ENCODE measurements around the gene RABEP2. TPM values are rescaled to one million over a fixed set of nuclear protein-coding genes. Genes with fewer than 3 reads are reported as not detected.

RABEP2 gene
- total and polyA plus RNA-seq, 9 of the 15 experiments (the other 6 are each of a cell fraction or from before 2014, with no cell fraction given) = 0.15 to 13.4 (median 3.5) TPM

DNA sequence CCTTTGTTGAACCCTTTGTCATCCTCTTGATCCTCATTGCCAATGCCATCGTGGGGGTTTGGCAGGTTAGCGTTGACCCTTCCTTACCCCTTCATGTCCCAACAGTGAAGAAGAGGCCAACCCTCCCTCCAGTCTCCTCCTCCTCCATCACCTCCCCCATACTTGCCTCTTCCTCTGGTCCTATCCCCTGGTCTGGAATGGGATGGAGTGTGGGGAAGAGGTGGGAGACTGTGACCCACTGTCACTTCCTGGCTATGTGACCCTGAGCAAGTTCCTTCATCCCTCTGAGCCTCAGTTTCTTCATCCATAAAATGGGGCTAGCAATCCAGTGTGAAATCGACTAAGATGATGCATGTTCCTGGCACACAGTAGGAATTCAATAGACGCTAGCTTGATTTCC lies 44.1 kb downstream of the RABEP2 start (continued):
- TF ChIP-seq HMBOX1 (IDR thresholded peaks at IDR 0.05) (no peak), ZNF75A (CRISPR knock-in tag; IDR thresholded peaks at IDR 0.05) (no peak), CBX1 (IDR thresholded peaks at IDR 0.05; ENCODE audit: low read depth) (peak; percentile 88; the same call in 1 of the 2 replicates), RBM25 (IDR thresholded peaks at IDR 0.05; ENCODE audit: low read depth, low read length, severe bottlenecking) (peak; percentile 97), PHB2 (IDR thresholded peaks at IDR 0.05; ENCODE audit: low read depth) (no peak), ZNF3 (CRISPR knock-in tag; IDR thresholded peaks at IDR 0.05) (no peak), PHF8 (IDR thresholded peaks at IDR 0.05; ENCODE audit: borderline replicate concordance, low read length) (no peak), PTBP1 (IDR thresholded peaks at IDR 0.05; ENCODE audit: low read depth, low read length) (0 out of 2 replicates have a peak, but pooled peaks have one; percentile 84), ZBTB8A (IDR thresholded peaks at IDR 0.05; ENCODE audit: partially characterized antibody) (no peak), BCOR (IDR thresholded peaks at IDR 0.05) (peak; percentile 98), HDAC2 (IDR thresholded peaks at IDR 0.05) (peak; percentile 75; the same call in 1 of the 2 replicates), ZNF436 (CRISPR knock-in tag; IDR thresholded peaks at IDR 0.05) (no peak), NR2C1 (IDR thresholded peaks at IDR 0.05) (no peak), NR2C1 (tag; IDR thresholded peaks at IDR 0.05) (no peak)
- TF ChIP-seq, protein P1, sequence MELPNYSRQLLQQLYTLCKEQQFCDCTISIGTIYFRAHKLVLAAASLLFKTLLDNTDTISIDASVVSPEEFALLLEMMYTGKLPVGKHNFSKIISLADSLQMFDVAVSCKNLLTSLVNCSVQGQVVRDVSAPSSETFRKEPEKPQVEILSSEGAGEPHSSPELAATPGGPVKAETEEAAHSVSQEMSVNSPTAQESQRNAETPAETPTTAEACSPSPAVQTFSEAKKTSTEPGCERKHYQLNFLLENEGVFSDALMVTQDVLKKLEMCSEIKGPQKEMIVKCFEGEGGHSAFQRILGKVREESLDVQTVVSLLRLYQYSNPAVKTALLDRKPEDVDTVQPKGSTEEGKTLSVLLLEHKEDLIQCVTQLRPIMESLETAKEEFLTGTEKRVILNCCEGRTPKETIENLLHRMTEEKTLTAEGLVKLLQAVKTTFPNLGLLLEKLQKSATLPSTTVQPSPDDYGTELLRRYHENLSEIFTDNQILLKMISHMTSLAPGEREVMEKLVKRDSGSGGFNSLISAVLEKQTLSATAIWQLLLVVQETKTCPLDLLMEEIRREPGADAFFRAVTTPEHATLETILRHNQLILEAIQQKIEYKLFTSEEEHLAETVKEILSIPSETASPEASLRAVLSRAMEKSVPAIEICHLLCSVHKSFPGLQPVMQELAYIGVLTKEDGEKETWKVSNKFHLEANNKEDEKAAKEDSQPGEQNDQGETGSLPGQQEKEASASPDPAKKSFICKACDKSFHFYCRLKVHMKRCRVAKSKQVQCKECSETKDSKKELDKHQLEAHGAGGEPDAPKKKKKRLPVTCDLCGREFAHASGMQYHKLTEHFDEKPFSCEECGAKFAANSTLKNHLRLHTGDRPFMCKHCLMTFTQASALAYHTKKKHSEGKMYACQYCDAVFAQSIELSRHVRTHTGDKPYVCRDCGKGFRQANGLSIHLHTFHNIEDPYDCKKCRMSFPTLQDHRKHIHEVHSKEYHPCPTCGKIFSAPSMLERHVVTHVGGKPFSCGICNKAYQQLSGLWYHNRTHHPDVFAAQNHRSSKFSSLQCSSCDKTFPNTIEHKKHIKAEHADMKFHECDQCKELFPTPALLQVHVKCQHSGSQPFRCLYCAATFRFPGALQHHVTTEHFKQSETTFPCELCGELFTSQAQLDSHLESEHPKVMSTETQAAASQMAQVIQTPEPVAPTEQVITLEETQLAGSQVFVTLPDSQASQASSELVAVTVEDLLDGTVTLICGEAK (IDR thresholded peaks at IDR 0.05) = no peak
- TF ChIP-seq, protein P1 (CRISPR knock-in tag; IDR thresholded peaks at IDR 0.05) = no peak
- TF ChIP-seq, protein P2, sequence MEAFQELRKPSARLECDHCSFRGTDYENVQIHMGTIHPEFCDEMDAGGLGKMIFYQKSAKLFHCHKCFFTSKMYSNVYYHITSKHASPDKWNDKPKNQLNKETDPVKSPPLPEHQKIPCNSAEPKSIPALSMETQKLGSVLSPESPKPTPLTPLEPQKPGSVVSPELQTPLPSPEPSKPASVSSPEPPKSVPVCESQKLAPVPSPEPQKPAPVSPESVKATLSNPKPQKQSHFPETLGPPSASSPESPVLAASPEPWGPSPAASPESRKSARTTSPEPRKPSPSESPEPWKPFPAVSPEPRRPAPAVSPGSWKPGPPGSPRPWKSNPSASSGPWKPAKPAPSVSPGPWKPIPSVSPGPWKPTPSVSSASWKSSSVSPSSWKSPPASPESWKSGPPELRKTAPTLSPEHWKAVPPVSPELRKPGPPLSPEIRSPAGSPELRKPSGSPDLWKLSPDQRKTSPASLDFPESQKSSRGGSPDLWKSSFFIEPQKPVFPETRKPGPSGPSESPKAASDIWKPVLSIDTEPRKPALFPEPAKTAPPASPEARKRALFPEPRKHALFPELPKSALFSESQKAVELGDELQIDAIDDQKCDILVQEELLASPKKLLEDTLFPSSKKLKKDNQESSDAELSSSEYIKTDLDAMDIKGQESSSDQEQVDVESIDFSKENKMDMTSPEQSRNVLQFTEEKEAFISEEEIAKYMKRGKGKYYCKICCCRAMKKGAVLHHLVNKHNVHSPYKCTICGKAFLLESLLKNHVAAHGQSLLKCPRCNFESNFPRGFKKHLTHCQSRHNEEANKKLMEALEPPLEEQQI (IDR thresholded peaks at IDR 0.05) = no peak
